T1000 (cell line): ENCODE results near the gene GRXCR2.
"Not testable (repeated sequence)": the region's sequence is repeated elsewhere in the genome, so short reads cannot be mapped to it uniquely, and the experiment has no call there.

Experiments
- DNase-seq: peaks from one replicate; lab custom pipeline; 2025; ENCODE audit warnings: mixed read lengths; lab: John Stamatoyannopoulos, UW

Gene GRXCR2

GRCh38 chr5:145874765-145875164, 2.0 kb upstream of the GRXCR2 start:
- no peak for DNase-seq

DNA sequence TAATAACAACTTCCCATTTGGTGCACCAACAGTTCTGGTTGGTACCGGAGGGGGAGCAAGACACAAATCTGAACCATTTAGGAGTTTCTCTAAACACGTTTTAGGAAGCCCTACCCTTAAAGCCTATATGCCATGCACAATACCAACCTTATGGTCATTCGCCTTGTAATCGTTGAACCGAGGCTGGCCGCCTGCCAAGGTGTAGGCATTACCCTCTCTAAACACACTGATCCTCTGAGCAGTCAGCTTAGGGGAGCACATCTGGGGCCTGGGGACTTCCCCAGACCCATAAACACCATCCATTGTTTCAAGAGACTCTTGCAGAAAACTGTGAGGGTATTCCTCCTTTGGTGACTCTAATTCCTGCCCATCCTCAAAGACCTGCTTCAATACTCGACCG, 328 bp downstream of the GRXCR2 start:
- DNase-seq = no peak

DNA sequence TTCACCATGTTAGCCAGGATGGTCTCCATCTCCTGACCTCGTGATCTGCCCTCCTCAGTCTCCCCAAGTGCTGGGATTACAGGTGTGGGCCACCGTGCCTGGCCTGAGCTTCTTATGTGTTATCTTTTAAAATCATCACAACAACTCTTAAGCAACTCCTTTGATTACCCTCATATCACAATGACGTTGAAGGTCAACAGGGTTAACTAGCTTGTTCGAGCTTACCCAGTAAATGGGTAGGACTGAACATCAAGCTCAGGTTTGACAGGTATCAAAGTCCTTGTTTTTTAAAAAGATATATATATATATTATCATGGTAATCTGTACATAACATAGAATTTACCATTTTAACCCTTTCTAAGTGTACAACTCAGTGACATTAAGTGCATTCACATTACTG, 3.1 kb downstream of the GRXCR2 start:
- no peak for DNase-seq

GRCh38 chr5:145867806-145868205, 5.0 kb downstream of the GRXCR2 start:
- DNase-seq = no peak

DNA sequence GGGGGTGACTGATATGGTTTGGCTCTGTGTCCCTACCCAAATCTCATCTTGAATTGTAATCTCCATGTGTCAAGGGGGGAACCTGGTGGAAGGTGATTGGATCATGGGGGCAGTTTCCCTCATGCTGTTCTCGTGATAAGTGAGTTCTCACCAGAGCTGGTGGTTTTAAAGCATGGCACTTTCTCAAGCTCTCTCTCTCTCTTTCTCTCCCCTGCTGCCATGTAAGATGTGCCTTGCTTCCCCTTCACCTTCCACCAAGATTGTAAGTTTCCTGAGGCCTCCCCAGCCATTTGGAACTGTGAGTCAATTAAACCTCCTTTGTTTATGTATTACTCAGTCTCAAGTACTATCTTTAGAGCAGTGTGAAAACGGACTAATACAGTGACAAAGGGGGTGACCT, 8.4 kb downstream of the GRXCR2 start:
- DNase-seq = not testable (repeated sequence)

DNA sequence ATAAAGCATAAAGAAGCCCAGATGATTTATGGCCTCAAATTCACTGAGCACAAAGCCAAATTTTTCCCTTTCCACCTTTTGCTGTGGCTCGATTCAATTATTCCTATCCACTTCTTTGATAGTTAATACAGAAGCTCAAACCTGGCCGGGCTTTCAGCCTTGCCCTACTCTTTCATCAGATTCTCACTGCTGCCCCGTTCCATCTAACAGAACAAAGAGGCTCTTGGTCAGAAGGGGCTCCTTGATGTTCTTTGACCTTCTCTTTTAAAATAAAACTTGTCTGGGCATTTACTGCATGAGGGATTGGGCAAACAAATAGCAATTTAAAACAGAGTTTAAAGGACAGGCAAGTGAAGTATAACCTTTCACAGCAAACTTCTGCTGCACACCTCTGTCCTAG, 9.8 kb downstream of the GRXCR2 start:
- no peak for DNase-seq

- DNase-seq = no peak
Measured at GRCh38 chr5:145859897-145860296, 12.9 kb downstream of the GRXCR2 start.

DNA sequence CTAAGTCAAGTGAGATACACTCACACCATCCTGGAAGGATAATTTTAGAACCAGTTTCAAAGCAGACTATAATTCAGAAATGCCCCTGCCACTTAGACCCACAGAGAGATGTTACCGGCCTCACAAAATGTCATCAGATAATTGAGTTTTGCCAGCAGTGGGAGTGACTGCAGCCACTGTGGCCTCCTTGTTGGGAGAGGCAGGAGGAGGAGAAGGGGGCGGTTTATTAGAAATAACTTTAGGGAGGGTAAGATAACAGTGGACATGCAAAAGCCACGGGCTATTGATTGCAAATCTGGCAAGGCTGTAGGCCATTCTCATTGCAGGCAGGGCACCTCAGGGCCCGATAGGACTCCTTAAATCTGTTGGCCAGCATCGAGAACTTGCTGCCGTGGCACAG, 13.4 kb downstream of the GRXCR2 start:
- DNase-seq = no peak

DNA sequence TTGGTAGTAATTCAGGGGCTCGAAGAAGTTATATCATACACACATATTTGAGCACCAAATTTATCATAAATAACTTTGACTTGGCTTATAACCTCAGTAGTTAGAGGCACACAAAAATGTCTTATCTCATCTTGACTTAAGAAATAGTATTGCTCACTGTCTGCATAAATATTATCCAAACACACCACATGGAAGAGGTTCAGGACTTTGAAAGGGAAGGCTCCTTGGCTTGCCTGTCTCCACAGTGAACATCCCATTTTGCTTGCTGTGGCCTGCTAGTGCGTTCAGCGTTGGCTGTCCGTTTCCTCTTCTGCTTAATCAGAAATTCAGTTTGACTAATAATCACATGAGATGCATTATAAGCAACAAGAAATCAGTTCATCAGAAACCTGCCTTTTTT, 13.9 kb downstream of the GRXCR2 start:
- no peak for DNase-seq

GRCh38 chr5:145856285-145856818, 16.5 kb downstream of the GRXCR2 start:
- no peak for DNase-seq

DNA sequence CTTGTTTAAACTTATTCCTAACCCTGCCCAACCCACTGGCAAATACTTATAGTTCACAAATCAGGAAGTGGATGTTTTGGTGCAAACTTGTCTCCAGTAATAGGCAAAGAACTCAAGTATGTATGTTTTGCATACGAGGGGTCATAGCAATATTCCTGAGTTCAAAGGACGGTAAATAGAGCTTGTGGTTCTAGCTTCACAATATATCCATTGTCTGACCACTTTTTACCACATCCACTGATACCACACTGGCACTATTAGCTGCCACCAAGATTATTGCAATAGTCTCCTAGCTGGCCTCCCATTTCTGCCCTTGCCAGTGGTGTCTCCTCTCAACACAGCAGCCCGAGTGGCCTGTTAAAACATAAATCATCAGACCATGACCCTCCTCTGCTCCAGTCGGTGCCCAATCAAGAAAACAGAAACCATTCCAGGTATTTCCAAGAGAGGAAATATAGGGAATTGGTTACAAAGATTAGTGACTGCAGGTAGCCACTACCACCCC, 17.0 kb downstream of the GRXCR2 start:
- no peak for DNase-seq

- no peak for DNase-seq
Measured at GRCh38 chr5:145854651-145855258, 18.1 kb downstream of the GRXCR2 start.

GRCh38 chr5:145853781-145854376, 18.9 kb downstream of the GRXCR2 start:
- DNase-seq = no peak

- no peak for DNase-seq
Measured at GRCh38 chr5:145852990-145853389, 19.8 kb downstream of the GRXCR2 start.

GRCh38 chr5:145848854-145849253, 24.0 kb downstream of the GRXCR2 start:
- no peak for DNase-seq

- DNase-seq = no peak
Measured at GRCh38 chr5:145847499-145848497, 25.0 kb downstream of the GRXCR2 start.

- DNase-seq = no peak
Measured at GRCh38 chr5:145846081-145846480, 26.7 kb downstream of the GRXCR2 start.

GRCh38 chr5:145841299-145841698, 31.5 kb downstream of the GRXCR2 start:
- no peak for DNase-seq

GRCh38 chr5:145840458-145841132, 32.2 kb downstream of the GRXCR2 start:
- DNase-seq = no peak

- DNase-seq = no peak
Measured at GRCh38 chr5:145838276-145838675, 34.5 kb downstream of the GRXCR2 start.

- DNase-seq = not testable (repeated sequence)
Measured at GRCh38 chr5:145836241-145836640, 36.6 kb downstream of the GRXCR2 start.

GRCh38 chr5:145835848-145836239, 37.0 kb downstream of the GRXCR2 start:
- no peak for DNase-seq
